Lower leg skin (tissue), 3 donors: ENCODE data around the gene PRKCE.

Experiments used
- CTCF ChIP-seq, 3 donors: fragments of 450-650 bp; IDR thresholded peaks; one replicate each; pipeline ENCODE4 v1.5.1; 2016; ENCODE audit warnings: antibody characterized with exemption in 3 of 3, mild to moderate bottlenecking in 3 of 3, moderate library complexity in 2 of 3
- POLR2A ChIP-seq, 2 donors: fragments of 450-650 bp; IDR thresholded peaks; one replicate each; pipeline ENCODE4 v1.6.1; 2016 to 2017; ENCODE audit warnings: antibody characterized with exemption in 2 of 2, mild to moderate bottlenecking in 1 of 2, moderate library complexity in 1 of 2

GRCh38 chr2:45984366-45984765, 332.9 kb downstream of the PRKCE start:
- TF ChIP-seq CTCF (IDR thresholded peaks at IDR 0.05), result no peak
- no peak for TF ChIP-seq POLR2A (IDR thresholded peaks at IDR 0.05)
